Loucy (cell line): Measurements from ENCODE around the gene SAMD15.

Experiments
- H2AFZ ChIP-seq: fragments of 200-600 bp; sonication (generic); 2 replicates; pipeline ENCODE4 v1.6.0; 2016; ENCODE audit warnings: antibody characterized with exemption, mild to moderate bottlenecking, low read length, moderate library complexity
- H3F3A ChIP-seq: fragments of 200-600 bp; 2 replicates; pipeline ENCODE4 v1.6.0; 2016; ENCODE audit warnings: antibody characterized with exemption, low read depth, mild to moderate bottlenecking
- H3K27me3 ChIP-seq: fragments of 200-600 bp; sonication (generic); 2 replicates; pipeline ENCODE4 v1.6.1; 2014; ENCODE audit warnings: low read length, mild to moderate bottlenecking; ENCODE audit not compliant: insufficient read depth, poor library complexity, severe bottlenecking
- H3K36me3 ChIP-seq: fragments of 200-600 bp; sonication (generic); 2 replicates; pipeline ENCODE4 v1.6.1; 2016; ENCODE audit warnings: low read length; ENCODE audit not compliant: insufficient read depth
- H3K4me1 ChIP-seq: fragments of 200-600 bp; sonication (generic); 2 replicates; pipeline ENCODE4 v1.5.1; 2014; ENCODE audit warnings: low read length, mild to moderate bottlenecking; ENCODE audit not compliant: insufficient read depth, poor library complexity, severe bottlenecking
- H3K4me2 ChIP-seq: fragments of 200-600 bp; sonication (generic); 2 replicates; pipeline ENCODE4 v1.6.0; 2014; ENCODE audit warnings: antibody characterized with exemption, low read length, low read depth, mild to moderate bottlenecking; ENCODE audit not compliant: poor library complexity, severe bottlenecking
- H3K4me3 ChIP-seq: fragments of 200-600 bp; sonication (generic); 2 replicates; pipeline ENCODE4 v1.5.1; 2014; ENCODE audit warnings: low read length, mild to moderate bottlenecking, mixed read lengths; ENCODE audit not compliant: poor library complexity, severe bottlenecking
- H3K79me2 ChIP-seq: fragments of 200-600 bp; sonication (generic); 2 replicates; pipeline ENCODE4 v1.6.1; 2014; ENCODE audit warnings: low read length; ENCODE audit not compliant: insufficient read depth
- H3K9ac ChIP-seq: fragments of 200-600 bp; sonication (generic); 2 replicates; pipeline ENCODE4 v1.6.0; 2014; ENCODE audit warnings: mild to moderate bottlenecking, low read depth, low read length, moderate library complexity; ENCODE audit not compliant: poor library complexity, severe bottlenecking
- H3K9me2 ChIP-seq: fragments of 200-600 bp; sonication (generic); replicated peaks from 2 replicates; pipeline ENCODE4 v1.6.1; 2016; ENCODE audit warnings: low read depth, low read length, mixed read lengths
- H3K9me3 ChIP-seq: fragments of 200-600 bp; sonication (generic); 2 replicates; pipeline ENCODE4 v1.6.1; 2014; ENCODE audit warnings: mild to moderate bottlenecking, antibody characterized with exemption, low read length, low read depth; ENCODE audit not compliant: insufficient read depth
- H4K20me1 ChIP-seq: fragments of 200-600 bp; sonication (generic); 2 replicates; pipeline ENCODE4 v1.6.0; 2014; ENCODE audit warnings: antibody characterized with exemption, low read length, mild to moderate bottlenecking; ENCODE audit not compliant: insufficient read depth, poor library complexity, severe bottlenecking
- EZH2phosphoT487 ChIP-seq: fragments of 200-600 bp; IDR thresholded peaks from 2 replicates; pipeline ENCODE4 v1.6.1; 2018; ENCODE audit warnings: antibody characterized with exemption, mild to moderate bottlenecking, moderate library complexity, borderline replicate concordance
- TF ChIP-seq, protein P1 (sequence below): fragments of 200-600 bp; sonication (generic); conservative IDR thresholded peaks from 2 replicates; pipeline ENCODE4 v1.5.1; 2014; ENCODE audit warnings: mild to moderate bottlenecking, antibody characterized with exemption, low read length

Gene SAMD15

GRCh38 chr14:77375164-77375950 lies 1.8 kb upstream of the SAMD15 start:
- H3K27me3 ChIP-seq = no peaks in the 10 kb centered on the region
- TF ChIP-seq, protein P1, sequence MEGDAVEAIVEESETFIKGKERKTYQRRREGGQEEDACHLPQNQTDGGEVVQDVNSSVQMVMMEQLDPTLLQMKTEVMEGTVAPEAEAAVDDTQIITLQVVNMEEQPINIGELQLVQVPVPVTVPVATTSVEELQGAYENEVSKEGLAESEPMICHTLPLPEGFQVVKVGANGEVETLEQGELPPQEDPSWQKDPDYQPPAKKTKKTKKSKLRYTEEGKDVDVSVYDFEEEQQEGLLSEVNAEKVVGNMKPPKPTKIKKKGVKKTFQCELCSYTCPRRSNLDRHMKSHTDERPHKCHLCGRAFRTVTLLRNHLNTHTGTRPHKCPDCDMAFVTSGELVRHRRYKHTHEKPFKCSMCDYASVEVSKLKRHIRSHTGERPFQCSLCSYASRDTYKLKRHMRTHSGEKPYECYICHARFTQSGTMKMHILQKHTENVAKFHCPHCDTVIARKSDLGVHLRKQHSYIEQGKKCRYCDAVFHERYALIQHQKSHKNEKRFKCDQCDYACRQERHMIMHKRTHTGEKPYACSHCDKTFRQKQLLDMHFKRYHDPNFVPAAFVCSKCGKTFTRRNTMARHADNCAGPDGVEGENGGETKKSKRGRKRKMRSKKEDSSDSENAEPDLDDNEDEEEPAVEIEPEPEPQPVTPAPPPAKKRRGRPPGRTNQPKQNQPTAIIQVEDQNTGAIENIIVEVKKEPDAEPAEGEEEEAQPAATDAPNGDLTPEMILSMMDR = no peak
- TF ChIP-seq EZH2phosphoT487 = no peak
- H4K20me1 ChIP-seq = no peaks in the 10 kb centered on the region
- peak overlapping the region; percentile 97 for H3K4me2 ChIP-seq
- H3F3A ChIP-seq = 0 out of 2 replicates have a peak, but pooled peaks cover 8% of the 10 kb centered on the region
- peak overlapping the region; percentile 96 for H2AFZ ChIP-seq
- H3K9ac ChIP-seq = peak overlapping the region; percentile 87
- H3K9me3 ChIP-seq = no peaks in the 10 kb centered on the region
- no peaks in the 10 kb centered on the region for H3K36me3 ChIP-seq
- H3K4me1 ChIP-seq = peaks cover 49% of the 10 kb centered on the region
- peak overlapping the region; percentile 82 for H3K4me3 ChIP-seq
- no peaks in the 10 kb centered on the region for H3K9me2 ChIP-seq
- peaks cover 32% of the 10 kb centered on the region for H3K79me2 ChIP-seq

DNA sequence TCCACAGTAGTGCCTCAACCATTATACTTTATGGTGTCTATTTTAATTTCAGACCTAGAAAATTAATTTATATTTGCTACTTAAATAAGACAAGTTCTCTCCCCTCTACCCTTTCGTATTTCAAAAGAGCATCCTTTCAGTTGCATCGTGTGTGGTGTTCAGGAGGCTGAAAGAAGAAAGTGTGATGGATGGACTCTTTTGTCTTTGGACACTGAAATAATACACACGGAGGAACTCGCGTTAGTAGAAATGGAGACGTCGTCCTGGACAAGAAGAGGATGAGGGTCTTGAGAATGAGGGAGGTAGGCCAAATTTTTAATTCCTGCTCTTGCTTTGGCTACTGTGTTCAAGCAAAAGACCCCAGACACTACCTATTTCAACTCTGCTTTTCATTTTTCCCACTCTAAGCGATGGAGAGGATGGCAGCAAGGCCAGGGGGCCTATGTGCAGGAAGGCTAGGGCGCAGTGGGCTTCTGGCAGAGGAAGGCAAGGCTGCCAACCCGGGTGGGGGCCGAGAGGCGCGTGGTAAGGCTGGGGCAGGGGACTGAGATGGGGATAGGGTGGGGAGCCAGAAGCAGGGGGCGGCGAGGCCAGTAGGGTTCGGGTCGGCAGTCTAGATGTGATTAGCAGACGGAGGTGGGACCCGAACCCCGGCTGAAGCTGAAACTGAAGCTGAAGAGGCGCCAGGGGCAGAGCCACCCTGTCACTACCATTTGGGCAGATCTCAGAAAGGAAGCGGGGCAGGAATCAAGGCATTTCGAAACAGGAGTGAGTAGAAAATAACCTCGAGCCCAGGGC lies 1.0 kb upstream of the SAMD15 start:
- Histone ChIP-seq H4K20me1 (no peaks in the 10 kb centered on the region), H3K4me3 (peak overlapping the region; percentile 82), H2AFZ (peak overlapping the region; percentile 96), H3K27me3 (no peaks in the 10 kb centered on the region), H3K4me2 (peak overlapping the region; percentile 97), H3K4me1 (peaks cover 49% of the 10 kb centered on the region), H3K9me3 (no peaks in the 10 kb centered on the region), H3K9me2 (no peaks in the 10 kb centered on the region), H3F3A (0 out of 2 replicates have a peak, but pooled peaks cover 8% of the 10 kb centered on the region), H3K79me2 (peaks cover 32% of the 10 kb centered on the region), H3K36me3 (no peaks in the 10 kb centered on the region), H3K9ac (peak overlapping the region; percentile 87)
- TF ChIP-seq, protein P1 = no peak
- TF ChIP-seq EZH2phosphoT487 = no peak

DNA sequence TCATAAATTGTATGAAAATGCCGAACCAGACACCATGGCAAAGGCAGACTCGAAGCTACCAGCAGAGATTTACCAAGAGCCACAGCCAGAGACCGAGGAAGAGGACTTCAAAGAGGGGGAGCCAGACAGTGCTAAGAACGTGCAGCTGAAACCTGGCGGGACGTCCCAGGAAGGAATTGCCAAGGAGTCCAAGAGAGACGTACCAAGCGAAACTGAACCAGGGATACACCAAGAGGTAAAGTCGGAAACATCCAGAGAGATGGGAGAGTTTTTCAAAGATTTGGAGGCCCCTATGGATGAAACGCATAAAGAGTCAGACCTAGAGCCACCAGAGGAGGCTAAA lies 294 bp downstream of the SAMD15 start:
- H3K4me3 ChIP-seq = peak overlapping the region; percentile 82
- peak overlapping the region; percentile 80 for H3K4me2 ChIP-seq
- 0 out of 2 replicates have a peak, but pooled peaks cover 1% of the 10 kb centered on the region for H3F3A ChIP-seq
- peak overlapping the region; percentile 96 for H2AFZ ChIP-seq
- H3K27me3 ChIP-seq = no peaks in the 10 kb centered on the region
- TF ChIP-seq, protein P1 = no peak
- TF ChIP-seq EZH2phosphoT487 = no peak
- peaks cover 42% of the 10 kb centered on the region for H3K4me1 ChIP-seq
- H3K9me3 ChIP-seq = no peaks in the 10 kb centered on the region
- peak overlapping the region; percentile 87 for H3K9ac ChIP-seq
- no peaks in the 10 kb centered on the region for H4K20me1 ChIP-seq
- H3K79me2 ChIP-seq = peaks cover 32% of the 10 kb centered on the region
- H3K9me2 ChIP-seq = no peaks in the 10 kb centered on the region
- H3K36me3 ChIP-seq = no peaks in the 10 kb centered on the region
